NT2/D1 (cell line): ENCODE data around the gene SUPT20H.

ENCODE experiments used
- DNase-seq: peaks from one replicate; pipeline ENCODE4 v3.0.0-alpha.2; 2011; ENCODE audit warnings: low read depth, low spot score
- H3K27me3 ChIP-seq: 2 replicates; pipeline ENCODE4 v1.6.0; 2011; ENCODE audit warnings: mild to moderate bottlenecking; ENCODE audit not compliant: insufficient read length, insufficient read depth
- H3K36me3 ChIP-seq: 2 replicates; pipeline ENCODE4 v1.6.1; 2011; ENCODE audit warnings: mild to moderate bottlenecking, low read length, mixed read lengths; ENCODE audit not compliant: insufficient read depth, insufficient read length
- H3K4me1 ChIP-seq: 2 replicates; pipeline ENCODE4 v1.5.1; 2011; ENCODE audit not compliant: insufficient read depth, insufficient read length
- H3K4me3 ChIP-seq: 2 replicates; pipeline ENCODE4 v1.5.1; 2011; ENCODE audit warnings: low read depth; ENCODE audit not compliant: insufficient read length
- H3K9ac ChIP-seq: 2 replicates; pipeline ENCODE4 v1.6.0; 2011; ENCODE audit warnings: low read depth; ENCODE audit not compliant: insufficient read length
- H3K9me3 ChIP-seq: 2 replicates; pipeline ENCODE4 v1.5.1; 2011; ENCODE audit warnings: mild to moderate bottlenecking, low read length; ENCODE audit not compliant: insufficient read depth
- SUZ12 ChIP-seq: IDR thresholded peaks from 2 replicates; pipeline ENCODE4 v1.6.1; 2011; ENCODE audit not compliant: insufficient read length, insufficient read depth; ENCODE audit errors: extremely low read depth
- YY1 ChIP-seq: IDR thresholded peaks from 2 replicates; pipeline ENCODE4 v1.6.1; 2011; ENCODE audit not compliant: insufficient read length, insufficient read depth
- ZNF274 ChIP-seq: IDR thresholded peaks from 2 replicates; pipeline ENCODE4 v1.6.1; 2011; ENCODE audit warnings: mild to moderate bottlenecking, low read depth, low read length

Gene SUPT20H

DNA sequence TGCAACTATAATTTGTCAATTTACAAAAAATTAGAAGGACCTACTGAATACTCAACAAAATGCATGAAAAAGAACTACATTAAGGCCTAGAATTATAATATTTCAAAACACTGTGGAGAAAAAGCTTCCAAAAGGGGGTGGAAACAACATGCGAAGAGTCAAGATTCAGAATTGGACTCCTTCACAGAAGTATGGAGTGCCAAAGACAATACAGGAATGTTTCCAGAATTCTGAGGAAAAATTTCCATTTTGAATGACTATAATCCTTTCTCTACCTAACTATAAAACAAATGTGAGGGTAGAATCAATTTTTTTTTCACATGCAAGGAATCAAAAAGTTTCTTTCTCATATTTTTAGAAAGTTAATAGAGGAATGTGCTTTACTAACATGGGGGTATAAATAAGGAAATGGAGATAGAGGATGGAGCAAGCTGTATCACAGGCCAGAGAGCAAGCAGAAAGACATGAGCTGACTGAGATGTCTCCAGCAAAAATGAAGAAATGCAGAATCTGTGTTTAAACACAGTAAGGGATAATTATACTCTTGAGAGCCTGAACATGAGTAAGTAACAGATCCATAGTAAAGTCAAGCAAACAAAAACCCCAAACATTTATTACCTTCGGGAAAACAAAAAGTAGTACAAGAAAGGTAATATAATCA lies 99.9 kb downstream of the SUPT20H start:
- TF ChIP-seq SUZ12 (no peak), ZNF274 (no peak), YY1 (no peak)
- no peak overlapping the region for H3K4me3 ChIP-seq
- no peak for DNase-seq
- no peaks in the 10 kb centered on the region for H3K4me1 ChIP-seq
- no peaks in the 10 kb centered on the region for H3K9me3 ChIP-seq
- no peaks in the 10 kb centered on the region for H3K27me3 ChIP-seq
- peaks cover 35% of the 10 kb centered on the region for H3K36me3 ChIP-seq
- no peak overlapping the region for H3K9ac ChIP-seq
